Activated CD4-positive, alpha-beta memory T cell treated with anti-CD3 and anti-CD28 coated beads, Interleukin-2, amount 10 ng/mL, durations not matched to agents 7 days and 5 days (primary cell): ENCODE data around the gene CELA1. TPM values are rescaled to one million over a fixed set of nuclear protein-coding genes. Genes with fewer than 3 reads are reported as not detected.

Source experiments
- CTCF ChIA-PET: fragments of 350-600 bp; sonication (Branson Sonifier 250); formaldehyde crosslinking; loops from one replicate; lab custom pipeline; 2021; ENCODE audit warnings: antibody characterized with exemption, inconsistent platforms; lab: Charles Lee
- POLR2A ChIA-PET: fragments of 350-600 bp; sonication (Branson Sonifier 250); formaldehyde crosslinking; loops from one replicate; lab custom pipeline; 2021; ENCODE audit warnings: antibody characterized with exemption; lab: Charles Lee
- DNase-seq: peaks from one replicate; pipeline ENCODE4 v3.0.0-alpha.2; 2020
- H3K27ac Mint-ChIP-seq: one replicate; pipeline ENCODE4 v1.8.0; 2021; ENCODE audit warnings: mild to moderate bottlenecking, mixed read lengths
- H3K27me3 Mint-ChIP-seq: one replicate; pipeline ENCODE4 v1.8.0; 2021; ENCODE audit warnings: mixed read lengths
- H3K36me3 Mint-ChIP-seq: one replicate; pipeline ENCODE4 v1.8.0; 2021; ENCODE audit warnings: low read depth, mixed read lengths
- H3K4me1 Mint-ChIP-seq: one replicate; pipeline ENCODE4 v1.8.0; 2021; ENCODE audit warnings: mixed read lengths
- H3K4me3 Mint-ChIP-seq: one replicate; pipeline ENCODE4 v1.8.0; 2021; ENCODE audit warnings: mild to moderate bottlenecking, mixed read lengths
- H3K9me3 Mint-ChIP-seq: one replicate; pipeline ENCODE4 v1.8.0; 2021; ENCODE audit warnings: mixed read lengths
- total RNA-seq, 2 experiments: library from RNA; stranded (reverse); gene quantifications; one replicate each; pipeline ENCODE4 v1.2.3, GENCODE V29; 2021

CELA1 gene
- total RNA-seq, 2 experiments from 2014 or later: not detected

DNA sequence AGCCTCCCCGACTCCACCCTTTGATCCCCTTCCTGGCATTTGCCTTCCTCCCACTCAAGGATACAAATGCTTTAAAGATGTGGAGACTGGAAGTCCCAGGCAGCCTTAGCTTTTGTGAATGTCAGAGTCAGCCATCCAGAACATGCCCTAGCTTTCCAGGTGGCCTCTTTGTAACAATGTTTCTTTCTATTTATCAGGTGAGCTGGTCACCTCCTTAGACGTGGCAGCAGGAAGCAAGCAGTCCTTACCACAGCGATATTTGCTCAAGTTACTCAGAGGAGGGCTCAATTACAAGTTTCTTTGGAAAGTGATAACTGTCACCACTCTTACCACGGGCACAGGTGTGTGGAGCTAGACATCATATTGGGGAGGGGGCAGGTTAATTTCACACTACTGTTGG is 39.9 kb upstream of the CELA1 start:
- H3K27me3 Mint-ChIP-seq: no peaks in the 10 kb centered on the region
- ChIA-PET CTCF (interaction anchor here (0.9 kb wide), 1 partner anchor 17 kb away, joined by 3 read pairs; no protein-coding TSS in a partner anchor), POLR2A (interaction anchor here (0.9 kb wide), 1 partner anchor 13 kb away, joined by 3 read pairs; no protein-coding TSS in a partner anchor)
- DNase-seq: no peak
- no peaks in the 10 kb centered on the region for H3K9me3 Mint-ChIP-seq
- H3K36me3 Mint-ChIP-seq: peaks cover 24% of the 10 kb centered on the region
- H3K4me3 Mint-ChIP-seq: no peak overlapping the region
- H3K27ac Mint-ChIP-seq: no peak overlapping the region
- H3K4me1 Mint-ChIP-seq: peaks cover 61% of the 10 kb centered on the region

DNA sequence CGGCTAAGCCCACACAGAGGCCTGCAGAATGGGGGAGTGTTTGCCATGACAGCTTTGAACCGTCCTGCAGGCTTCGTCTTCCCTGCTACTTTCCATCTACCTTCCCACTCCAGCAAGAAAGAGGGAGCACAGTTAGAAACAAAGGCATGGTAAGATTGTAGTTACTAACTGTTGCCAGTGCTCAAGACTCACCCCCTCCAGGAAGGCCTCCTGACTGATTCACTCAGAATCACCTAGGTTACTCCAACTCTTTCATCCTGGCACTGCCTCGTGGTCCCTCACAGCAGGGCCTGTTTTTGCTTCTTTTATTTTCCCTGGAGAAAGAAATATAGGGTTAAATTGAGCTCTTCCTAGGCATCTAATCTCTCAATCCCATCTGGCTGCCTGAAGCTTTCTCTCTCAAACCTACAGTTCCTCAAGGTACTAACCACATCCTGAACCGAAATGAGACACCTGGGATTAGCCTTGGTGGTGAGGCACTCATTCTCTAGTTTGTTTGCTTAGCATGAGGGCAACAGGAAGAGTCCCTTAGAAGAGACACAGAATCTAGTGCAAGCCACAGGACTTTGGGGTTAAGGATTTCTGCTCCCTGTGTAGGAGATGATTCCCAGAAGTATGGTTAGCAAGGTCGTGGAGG is 36.9 kb upstream of the CELA1 start:
- Mint-ChIP-seq H3K9me3 (no peaks in the 10 kb centered on the region), H3K36me3 (peaks cover 37% of the 10 kb centered on the region), H3K4me3 (no peak overlapping the region), H3K27ac (no peak overlapping the region), H3K4me1 (peaks cover 35% of the 10 kb centered on the region), H3K27me3 (no peaks in the 10 kb centered on the region)
- ChIA-PET POLR2A (interaction anchor here (1.2 to 2.3 kb wide), 4 partner anchors 8 to 14 kb away, joined by 4 to 7 read pairs (median 6); no protein-coding TSS in a partner anchor), CTCF (interaction anchor here (1.2 kb wide), 1 partner anchor 37 kb away, joined by 3 read pairs; no protein-coding TSS in a partner anchor)
- DNase-seq: no peak

DNA sequence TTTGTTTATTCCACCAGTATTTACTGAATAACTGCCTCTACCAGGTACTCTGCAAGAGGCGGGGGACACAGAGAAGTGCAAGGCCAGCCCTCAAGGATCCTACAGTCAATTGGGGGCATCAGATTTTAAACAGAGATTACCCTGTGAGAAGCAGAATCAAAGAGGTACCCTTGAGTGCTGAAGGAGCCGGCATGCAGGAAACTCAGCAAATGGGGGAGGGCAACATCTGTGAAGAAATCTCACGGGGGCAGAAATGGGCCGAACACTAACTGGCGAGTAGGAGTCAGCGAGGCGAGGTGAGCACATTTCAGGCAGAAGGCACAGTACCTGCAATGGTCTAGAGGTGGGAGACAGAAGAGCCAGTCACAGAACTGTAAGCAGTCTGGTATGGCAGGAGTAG is 35.7 kb upstream of the CELA1 start:
- Mint-ChIP-seq H3K4me3 (no peak overlapping the region), H3K27ac (no peak overlapping the region), H3K9me3 (no peaks in the 10 kb centered on the region), H3K27me3 (no peaks in the 10 kb centered on the region), H3K4me1 (peaks cover 26% of the 10 kb centered on the region), H3K36me3 (peaks cover 44% of the 10 kb centered on the region)
- ChIA-PET CTCF (no interaction called here), POLR2A (interaction anchor here (2.3 kb wide), 1 partner anchor 13 kb away, joined by 7 read pairs; no protein-coding TSS in a partner anchor)
- no peak for DNase-seq

DNA sequence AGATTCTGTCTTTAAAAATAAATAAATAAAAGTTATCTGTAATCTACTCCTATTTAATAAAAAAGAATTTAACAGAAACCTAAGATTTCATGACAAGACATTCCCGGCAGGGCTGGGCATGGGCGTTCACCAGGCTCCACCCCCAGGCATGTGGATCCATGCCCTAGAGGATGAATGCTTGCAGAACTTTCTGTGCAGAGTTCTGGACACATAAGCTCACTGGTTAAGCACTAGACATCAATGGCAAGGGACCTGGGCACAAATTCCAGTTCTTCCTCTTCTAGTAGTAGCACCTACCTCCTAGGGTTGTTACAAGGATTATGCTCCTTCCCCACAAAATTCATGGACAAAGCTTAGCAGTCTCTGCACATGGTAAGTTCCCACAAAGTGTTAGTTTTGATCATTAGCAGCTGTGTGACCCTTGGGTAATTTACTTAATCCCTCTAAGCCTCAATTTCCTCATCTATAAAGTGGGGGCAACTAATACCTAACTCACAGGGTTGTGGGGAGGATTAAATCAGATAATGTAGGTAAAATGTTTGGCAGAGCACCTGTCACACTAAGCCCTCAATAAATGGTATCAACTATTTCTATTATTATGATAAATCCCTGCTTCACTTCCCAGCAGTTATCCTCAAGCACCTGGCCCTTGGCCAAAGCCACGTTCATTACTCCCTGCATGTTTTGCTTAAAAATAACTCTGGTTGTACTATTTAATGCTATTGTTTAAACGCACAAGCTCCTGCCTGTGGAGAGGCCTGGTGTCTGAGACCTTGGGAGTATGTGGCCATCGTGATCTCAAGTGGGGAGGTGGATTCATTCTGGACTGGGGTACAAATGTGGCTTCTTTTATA is 35.0 kb upstream of the CELA1 start:
- Mint-ChIP-seq H3K4me1 (peaks cover 25% of the 10 kb centered on the region), H3K27ac (no peak overlapping the region), H3K4me3 (no peak overlapping the region), H3K27me3 (no peaks in the 10 kb centered on the region), H3K9me3 (no peaks in the 10 kb centered on the region), H3K36me3 (peaks cover 44% of the 10 kb centered on the region)
- CTCF ChIA-PET: no interaction called here
- POLR2A ChIA-PET: interaction anchor here (0.9 to 2.3 kb wide), 2 partner anchors 10 to 12 kb away, joined by 4 to 7 read pairs; partner anchors contain the start of gene GALNT6
- no peak for DNase-seq

DNA sequence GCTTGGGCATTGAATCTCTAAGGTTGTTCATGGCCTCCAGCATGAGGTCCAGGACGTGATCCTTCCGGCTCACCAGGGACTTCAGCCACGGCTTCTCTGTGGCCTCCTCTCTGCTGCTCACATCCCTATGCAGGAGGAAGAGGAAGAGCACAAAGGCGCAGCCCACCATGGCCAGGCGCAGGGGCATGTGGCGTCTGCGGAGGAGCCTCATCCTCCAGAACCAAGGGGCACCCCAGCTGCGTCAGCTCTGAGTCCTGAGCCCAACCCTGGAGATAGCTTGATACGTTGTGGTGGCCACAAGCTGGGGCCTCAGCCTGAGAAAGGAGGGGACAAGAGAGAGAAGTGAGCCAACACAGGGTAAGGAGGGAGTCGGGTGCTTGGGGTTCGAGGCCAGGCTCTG is 33.1 kb upstream of the CELA1 start:
- Mint-ChIP-seq H3K4me1 (peaks cover 29% of the 10 kb centered on the region), H3K36me3 (peaks cover 47% of the 10 kb centered on the region), H3K27me3 (no peaks in the 10 kb centered on the region), H3K27ac (no peak overlapping the region), H3K9me3 (no peaks in the 10 kb centered on the region), H3K4me3 (no peak overlapping the region)
- CTCF ChIA-PET: no interaction called here
- POLR2A ChIA-PET: no interaction called here
- DNase-seq: no peak

DNA sequence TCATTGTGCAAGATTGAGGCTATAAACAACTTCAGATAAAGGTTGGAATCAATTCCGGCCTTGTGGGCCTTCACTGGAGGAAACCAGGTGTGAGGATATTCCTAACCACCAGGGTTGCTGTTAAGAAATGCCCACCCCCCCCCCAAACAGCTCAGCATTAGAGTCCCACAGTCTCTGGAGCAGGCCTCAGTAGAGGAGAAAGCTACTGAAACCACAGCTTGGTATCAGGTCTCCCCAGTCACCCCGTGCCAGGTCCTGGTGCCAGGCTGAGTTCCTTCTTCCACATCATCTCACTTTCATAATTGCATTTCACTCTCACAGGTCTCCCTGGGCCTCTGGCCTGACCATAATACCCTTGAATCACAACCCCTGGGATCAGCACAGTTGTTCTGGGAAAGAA is 32.3 kb upstream of the CELA1 start:
- Mint-ChIP-seq H3K27me3 (no peaks in the 10 kb centered on the region), H3K36me3 (peaks cover 48% of the 10 kb centered on the region)
- CTCF ChIA-PET: interaction anchor here (1.0 kb wide), 1 partner anchor 9 kb away, joined by 3 read pairs; no protein-coding TSS in a partner anchor

DNA sequence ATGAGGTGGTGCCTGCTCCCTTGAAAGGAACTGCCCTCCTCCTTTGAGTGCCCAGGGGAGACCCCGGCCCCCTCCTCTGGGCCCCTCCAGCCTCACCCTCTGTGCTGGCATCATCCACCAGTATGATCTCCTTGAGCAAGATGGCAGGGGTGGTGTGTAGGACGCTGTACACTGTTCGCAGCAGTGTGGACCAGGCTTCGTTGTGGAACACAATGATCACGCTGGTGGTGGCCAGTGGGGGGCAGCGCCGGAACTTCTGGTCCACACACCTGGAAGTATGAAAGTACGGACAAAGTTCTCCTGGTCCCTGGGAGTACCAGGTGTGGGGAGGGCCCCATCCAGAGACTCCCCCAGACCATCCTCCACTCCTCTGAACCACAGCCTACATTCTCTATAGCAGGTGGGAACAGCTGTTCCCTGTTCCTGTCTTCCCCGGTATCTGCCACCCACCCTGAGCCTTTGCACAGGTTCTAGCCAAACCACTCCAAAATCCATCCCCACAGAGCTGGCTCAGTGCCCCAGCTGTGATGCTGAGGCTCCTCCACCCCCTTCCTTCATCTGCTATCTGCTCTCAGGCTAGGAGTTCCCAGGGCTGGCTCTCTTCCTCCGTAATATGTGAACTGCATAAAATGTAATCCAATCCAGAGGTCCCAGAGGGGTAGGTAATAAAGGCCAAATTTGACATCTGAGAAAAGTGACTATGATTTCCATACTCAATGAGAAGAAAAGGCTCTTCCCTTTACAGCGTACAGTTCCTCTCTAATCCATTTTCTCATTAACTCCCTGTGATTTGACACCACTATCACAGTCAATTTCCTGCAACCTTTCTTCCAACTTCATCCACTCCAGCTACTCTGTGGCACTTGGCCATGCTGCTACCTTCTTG is 30.9 kb upstream of the CELA1 start:
- no peak overlapping the region for H3K27ac Mint-ChIP-seq
- H3K9me3 Mint-ChIP-seq: no peaks in the 10 kb centered on the region
- no peak for DNase-seq
- POLR2A ChIA-PET: interaction anchor here (2.0 kb wide), 1 partner anchor 8 kb away, joined by 5 read pairs; no protein-coding TSS in a partner anchor
- peaks cover 54% of the 10 kb centered on the region for H3K36me3 Mint-ChIP-seq
- CTCF ChIA-PET: no interaction called here
- peaks cover 25% of the 10 kb centered on the region for H3K4me1 Mint-ChIP-seq
- H3K4me3 Mint-ChIP-seq: no peak overlapping the region
- H3K27me3 Mint-ChIP-seq: no peaks in the 10 kb centered on the region

More for the DNA sequence above, 32.3 kb upstream of the CELA1 start:
- POLR2A ChIA-PET: interaction anchor here (2.0 kb wide), 1 partner anchor 10 kb away, joined by 5 read pairs; no protein-coding TSS in a partner anchor
- peaks cover 27% of the 10 kb centered on the region for H3K4me1 Mint-ChIP-seq
- no peaks in the 10 kb centered on the region for H3K9me3 Mint-ChIP-seq
- H3K27ac Mint-ChIP-seq: no peak overlapping the region
- H3K4me3 Mint-ChIP-seq: no peak overlapping the region
- DNase-seq: no peak

DNA sequence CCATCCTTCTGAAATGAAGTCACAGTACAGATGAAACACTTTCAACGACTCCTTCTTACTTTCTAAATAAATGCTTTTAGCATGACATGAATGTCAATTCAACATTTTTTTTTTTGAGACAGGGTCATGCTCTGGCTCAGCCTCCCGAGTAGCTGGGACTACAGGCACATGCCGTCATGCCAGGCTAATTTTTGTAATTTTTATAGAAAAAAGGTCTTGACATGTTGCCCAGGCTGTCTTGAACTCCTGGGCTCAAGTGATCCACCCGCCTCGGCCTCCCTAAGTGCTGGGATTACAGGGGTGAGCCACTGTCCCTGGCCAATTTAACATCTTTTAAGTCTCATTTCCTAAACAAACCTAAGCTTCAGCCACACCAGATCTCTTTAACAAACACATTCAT is 28.4 kb upstream of the CELA1 start:
- Mint-ChIP-seq H3K9me3 (no peaks in the 10 kb centered on the region), H3K27me3 (no peaks in the 10 kb centered on the region), H3K4me1 (peaks cover 44% of the 10 kb centered on the region), H3K27ac (no peak overlapping the region), H3K4me3 (no peak overlapping the region), H3K36me3 (peaks cover 54% of the 10 kb centered on the region)
- no peak for DNase-seq
- CTCF ChIA-PET: no interaction called here
- POLR2A ChIA-PET: interaction anchor here (0.9 kb wide), 1 partner anchor 20 kb away, joined by 3 read pairs; no protein-coding TSS in a partner anchor

DNA sequence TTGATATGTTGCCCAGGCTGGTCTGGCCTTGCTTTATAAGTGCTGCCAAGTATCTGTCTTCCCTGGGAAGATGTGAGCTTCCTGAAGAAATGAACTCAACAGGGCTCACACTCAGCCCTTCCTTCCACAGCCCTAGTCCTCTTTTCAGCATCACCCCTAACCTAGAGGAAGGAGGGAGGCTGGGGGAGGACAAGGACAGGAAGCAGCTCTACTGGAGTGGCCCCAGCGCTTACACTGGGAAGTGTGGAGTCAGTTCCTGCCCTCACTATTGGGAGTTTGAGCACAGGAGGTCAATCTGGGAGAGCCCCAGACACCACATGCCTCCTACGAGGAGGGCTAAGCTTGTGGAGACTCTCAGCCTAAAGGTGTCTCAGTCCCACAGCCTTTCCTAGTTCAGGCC is 27.9 kb upstream of the CELA1 start:
- DNase-seq: no peak
- Mint-ChIP-seq H3K36me3 (peaks cover 53% of the 10 kb centered on the region), H3K27me3 (no peaks in the 10 kb centered on the region), H3K9me3 (no peaks in the 10 kb centered on the region), H3K4me1 (peaks cover 49% of the 10 kb centered on the region), H3K4me3 (no peak overlapping the region), H3K27ac (no peak overlapping the region)
- CTCF ChIA-PET: interaction anchor here (1.4 to 1.8 kb wide), 2 partner anchors 24 to 33 kb away, joined by 4 to 5 read pairs; no protein-coding TSS in a partner anchor
- POLR2A ChIA-PET: interaction anchor here (1.3 kb wide), 1 partner anchor 9 kb away, joined by 4 read pairs; no protein-coding TSS in a partner anchor

DNA sequence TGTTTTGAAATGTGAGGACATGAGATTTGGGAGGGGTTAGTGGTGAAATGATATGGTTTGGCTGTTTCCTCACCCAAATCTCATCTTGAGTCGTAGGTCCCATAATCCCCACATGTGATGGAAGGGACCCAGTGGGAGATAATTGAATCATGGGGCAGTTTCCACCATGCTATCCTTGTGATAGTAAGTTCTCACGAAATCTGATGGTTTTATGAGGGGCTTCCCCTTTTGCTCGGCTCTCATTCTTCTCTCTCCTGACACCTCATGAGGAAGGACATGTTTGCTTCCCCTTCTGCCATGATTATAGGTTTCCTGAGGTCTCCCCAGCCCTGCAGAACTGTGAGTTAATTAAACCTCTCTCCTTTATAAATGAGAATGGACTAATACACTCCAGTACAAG is 26.7 kb upstream of the CELA1 start:
- ChIA-PET CTCF (interaction anchor here (1.4 to 1.8 kb wide), 2 partner anchors 25 to 32 kb away, joined by 4 to 5 read pairs; no protein-coding TSS in a partner anchor), POLR2A (interaction anchor here (1.0 to 1.3 kb wide), 3 partner anchors 10 to 22 kb away, joined by 3 to 5 read pairs (median 4); no protein-coding TSS in a partner anchor)
- no peak for DNase-seq
- Mint-ChIP-seq H3K4me3 (no peak overlapping the region), H3K9me3 (no peaks in the 10 kb centered on the region), H3K27ac (no peak overlapping the region), H3K36me3 (peaks cover 51% of the 10 kb centered on the region), H3K4me1 (peaks cover 59% of the 10 kb centered on the region), H3K27me3 (no peaks in the 10 kb centered on the region)

DNA sequence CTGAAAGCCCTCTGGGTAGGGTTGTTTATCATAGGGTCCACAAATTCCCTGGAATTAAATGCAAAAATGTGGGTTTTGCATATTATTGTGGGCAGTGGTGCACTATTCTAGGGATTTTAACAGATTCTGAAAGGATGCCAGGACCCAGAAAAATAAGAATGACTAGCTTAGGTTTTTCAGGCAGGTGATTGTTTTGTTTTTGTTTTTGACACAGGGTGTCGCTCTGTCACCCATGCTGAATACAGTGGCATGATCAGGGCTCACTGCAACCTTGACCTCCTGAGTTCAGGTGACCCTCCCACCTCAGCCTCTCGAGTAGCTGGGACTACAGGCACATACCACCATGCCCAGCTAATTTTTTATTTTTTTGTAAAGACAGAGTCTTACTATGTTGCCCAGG is 25.5 kb upstream of the CELA1 start:
- CTCF ChIA-PET: interaction anchor here (1.1 to 1.7 kb wide), 2 partner anchors 23 to 49 kb away, joined by 4 to 5 read pairs; no protein-coding TSS in a partner anchor
- H3K27me3 Mint-ChIP-seq: no peaks in the 10 kb centered on the region
- no peaks in the 10 kb centered on the region for H3K9me3 Mint-ChIP-seq
- POLR2A ChIA-PET: interaction anchor here (1.3 to 1.6 kb wide), 2 partner anchors 19 to 23 kb away, joined by 4 to 5 read pairs; partner anchors contain the start of gene GALNT6
- H3K4me3 Mint-ChIP-seq: no peak overlapping the region
- H3K27ac Mint-ChIP-seq: no peak overlapping the region
- H3K36me3 Mint-ChIP-seq: peaks cover 43% of the 10 kb centered on the region
- DNase-seq: no peak
- H3K4me1 Mint-ChIP-seq: peaks cover 68% of the 10 kb centered on the region
